GM12874 (cell line): ENCODE results near the gene DIP2A.

Experiments used
- TF ChIP-seq, protein P1 (sequence below): IDR thresholded peaks from 2 replicates; pipeline ENCODE4 v1.5.1; 2011; ENCODE audit warnings: low read depth, mild to moderate bottlenecking, control low read depth, low read length, moderate library complexity; ENCODE audit not compliant: insufficient read depth

Gene DIP2A

DNA sequence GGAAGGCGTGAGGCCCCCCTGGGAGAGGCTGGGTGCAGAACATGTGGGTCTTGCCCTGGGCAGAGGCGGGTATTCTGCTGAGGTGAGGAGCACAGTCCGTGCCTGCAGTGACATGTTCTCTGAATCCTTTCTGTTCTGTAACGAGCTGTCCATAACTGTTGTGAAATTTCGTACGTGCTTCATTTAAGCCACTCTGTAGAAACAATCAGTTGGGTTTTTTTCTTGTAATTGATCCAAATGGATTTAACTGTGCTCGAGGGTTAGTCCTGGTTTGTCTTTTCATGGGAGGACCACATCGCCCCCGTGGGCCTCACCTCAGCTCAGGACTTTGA lies 45.4 kb upstream of the DIP2A start:
- TF ChIP-seq, protein P1, sequence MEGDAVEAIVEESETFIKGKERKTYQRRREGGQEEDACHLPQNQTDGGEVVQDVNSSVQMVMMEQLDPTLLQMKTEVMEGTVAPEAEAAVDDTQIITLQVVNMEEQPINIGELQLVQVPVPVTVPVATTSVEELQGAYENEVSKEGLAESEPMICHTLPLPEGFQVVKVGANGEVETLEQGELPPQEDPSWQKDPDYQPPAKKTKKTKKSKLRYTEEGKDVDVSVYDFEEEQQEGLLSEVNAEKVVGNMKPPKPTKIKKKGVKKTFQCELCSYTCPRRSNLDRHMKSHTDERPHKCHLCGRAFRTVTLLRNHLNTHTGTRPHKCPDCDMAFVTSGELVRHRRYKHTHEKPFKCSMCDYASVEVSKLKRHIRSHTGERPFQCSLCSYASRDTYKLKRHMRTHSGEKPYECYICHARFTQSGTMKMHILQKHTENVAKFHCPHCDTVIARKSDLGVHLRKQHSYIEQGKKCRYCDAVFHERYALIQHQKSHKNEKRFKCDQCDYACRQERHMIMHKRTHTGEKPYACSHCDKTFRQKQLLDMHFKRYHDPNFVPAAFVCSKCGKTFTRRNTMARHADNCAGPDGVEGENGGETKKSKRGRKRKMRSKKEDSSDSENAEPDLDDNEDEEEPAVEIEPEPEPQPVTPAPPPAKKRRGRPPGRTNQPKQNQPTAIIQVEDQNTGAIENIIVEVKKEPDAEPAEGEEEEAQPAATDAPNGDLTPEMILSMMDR: no peak

DNA sequence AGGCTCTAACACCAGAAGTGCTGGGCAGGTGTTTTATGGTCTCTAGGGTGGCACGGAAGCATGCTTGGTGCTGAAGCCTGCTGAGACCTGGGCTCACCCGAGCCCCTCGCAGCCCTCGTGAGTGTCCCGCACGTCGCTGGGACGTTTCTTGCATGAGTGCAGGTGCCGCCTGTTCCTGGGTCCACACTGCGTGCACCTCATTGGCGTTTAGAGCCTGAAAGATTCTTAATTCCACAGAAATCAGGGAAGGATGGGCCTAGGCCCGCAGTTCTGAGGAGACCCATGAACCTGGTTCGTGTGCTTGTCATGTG lies 43.8 kb upstream of the DIP2A start:
- TF ChIP-seq, protein P1: no peak

DNA sequence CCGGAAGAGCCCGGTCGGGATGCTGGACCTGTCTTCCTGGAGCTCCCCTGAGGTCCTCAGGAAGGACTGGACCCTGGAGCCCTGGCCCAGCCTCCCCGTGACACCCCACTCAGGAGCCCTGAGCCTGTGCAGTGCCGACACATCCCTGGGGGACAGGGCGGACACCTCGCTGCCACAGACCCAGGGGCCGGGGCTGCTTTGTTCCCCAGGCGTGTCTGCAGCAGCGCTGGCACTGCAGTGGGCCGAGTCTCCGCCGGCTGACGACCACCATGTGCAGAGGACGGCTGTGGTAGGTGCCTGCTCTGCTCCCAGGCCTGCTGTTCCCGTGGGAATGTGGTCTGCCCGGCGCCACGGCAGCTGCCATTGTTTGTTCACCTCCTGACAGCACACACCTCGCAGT lies 42.1 kb upstream of the DIP2A start:
- TF ChIP-seq, protein P1: no peak

DNA sequence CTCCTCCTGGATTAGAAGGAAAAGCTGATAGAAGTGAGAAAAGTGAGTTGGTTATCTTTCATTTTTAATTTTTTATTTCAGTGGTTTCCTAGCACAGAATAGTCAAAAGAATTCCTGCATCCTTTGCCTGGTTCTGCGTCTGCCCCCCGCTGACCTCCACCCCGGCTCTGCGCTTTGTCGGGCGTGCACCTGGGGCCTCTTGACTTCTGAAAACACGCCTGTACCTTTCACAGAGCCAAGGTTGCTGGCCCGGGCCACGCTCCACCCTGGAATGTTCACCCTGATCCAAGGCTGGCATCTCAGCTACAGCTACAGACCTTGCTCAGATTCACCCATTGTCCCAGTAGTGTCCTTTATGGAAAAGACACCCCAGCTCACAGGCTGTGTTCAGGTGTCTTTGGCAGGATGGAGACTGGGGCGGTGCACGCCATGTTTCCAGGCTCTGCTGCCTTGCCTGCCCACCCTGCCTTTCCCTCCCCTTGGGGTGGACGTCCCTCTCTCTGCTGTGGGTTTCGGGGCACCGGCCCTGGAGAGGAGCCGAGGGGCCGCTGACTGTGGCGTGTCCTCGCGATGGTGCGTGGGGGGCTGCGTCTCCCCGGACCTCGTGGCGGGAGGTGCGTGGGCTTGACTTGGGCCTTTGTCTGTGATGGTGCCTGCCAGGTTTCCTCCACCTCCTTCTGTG lies 40.3 kb upstream of the DIP2A start:
- TF ChIP-seq, protein P1: no peak

DNA sequence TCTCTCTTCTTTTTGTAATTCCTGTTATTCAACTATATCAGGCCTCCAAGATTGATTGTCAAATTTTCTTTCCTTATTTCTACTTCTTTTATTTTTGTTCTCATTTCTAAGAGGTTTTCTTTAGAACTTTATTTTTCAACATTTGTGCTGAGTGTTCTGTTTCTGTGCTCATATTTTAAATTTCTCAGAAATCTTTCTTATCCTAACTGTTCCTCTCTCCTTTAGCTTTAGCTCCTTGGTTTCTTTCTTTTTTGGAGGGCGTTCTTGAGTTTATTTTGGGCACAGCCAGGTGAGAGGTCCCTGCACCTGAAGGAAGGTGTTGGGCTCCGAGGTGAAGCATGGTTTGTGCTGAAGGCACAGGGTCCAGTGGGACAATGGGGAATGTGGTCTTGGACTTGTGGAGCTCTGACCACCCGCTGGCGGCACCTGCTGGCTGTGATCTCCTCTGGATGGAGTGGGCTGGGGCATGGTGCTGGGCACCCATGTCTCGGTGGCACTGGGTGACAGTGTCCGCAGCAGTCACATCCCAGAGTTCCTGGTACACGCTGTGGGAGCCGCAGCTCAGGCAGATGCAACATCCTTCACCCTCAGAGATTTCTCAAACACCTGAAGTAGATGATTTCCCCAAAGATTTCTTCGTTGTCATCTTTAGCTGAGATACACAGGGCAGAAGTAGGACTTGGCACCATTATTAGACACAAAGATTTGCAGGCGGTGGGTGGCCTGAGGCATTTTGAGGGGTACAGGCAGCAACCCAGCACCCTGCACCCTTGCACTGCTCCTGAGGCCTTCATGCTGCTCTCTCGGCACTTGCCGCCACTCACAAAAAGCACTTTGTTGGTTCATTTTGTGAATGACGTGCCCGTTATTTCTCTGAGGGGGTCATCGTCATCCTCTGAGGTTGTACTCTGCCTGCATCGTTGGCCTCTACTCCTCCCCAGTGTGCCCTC lies 38.2 kb upstream of the DIP2A start:
- TF ChIP-seq, protein P1: no peak

DNA sequence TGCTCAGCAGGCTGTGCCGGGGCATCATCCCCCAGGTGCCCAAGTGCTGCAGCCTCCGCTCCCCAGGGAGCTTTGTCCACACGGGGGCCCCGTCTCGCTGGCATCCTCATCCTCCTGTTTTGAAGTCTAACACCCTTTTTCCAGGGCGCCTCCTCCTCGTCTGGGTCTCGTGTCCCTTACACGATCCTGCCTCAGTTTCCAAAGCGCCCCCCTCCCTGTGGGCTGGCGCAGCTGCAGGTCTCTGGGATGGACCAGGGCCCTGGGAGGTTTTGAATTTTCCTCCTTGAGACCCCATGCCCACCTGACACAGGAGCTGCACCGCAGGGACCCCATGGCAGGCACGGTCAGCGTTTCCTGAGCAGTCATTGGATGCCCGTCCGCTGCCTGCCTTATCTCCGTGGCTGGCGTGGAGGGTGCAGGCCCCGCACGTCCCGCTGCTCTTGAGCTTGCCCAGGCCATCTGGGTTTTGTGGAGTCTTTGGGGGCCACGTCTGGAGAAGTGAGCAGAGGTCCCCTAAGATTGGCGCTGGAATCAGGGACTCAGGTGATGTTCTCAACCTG lies 37.4 kb upstream of the DIP2A start:
- TF ChIP-seq, protein P1: no peak

DNA sequence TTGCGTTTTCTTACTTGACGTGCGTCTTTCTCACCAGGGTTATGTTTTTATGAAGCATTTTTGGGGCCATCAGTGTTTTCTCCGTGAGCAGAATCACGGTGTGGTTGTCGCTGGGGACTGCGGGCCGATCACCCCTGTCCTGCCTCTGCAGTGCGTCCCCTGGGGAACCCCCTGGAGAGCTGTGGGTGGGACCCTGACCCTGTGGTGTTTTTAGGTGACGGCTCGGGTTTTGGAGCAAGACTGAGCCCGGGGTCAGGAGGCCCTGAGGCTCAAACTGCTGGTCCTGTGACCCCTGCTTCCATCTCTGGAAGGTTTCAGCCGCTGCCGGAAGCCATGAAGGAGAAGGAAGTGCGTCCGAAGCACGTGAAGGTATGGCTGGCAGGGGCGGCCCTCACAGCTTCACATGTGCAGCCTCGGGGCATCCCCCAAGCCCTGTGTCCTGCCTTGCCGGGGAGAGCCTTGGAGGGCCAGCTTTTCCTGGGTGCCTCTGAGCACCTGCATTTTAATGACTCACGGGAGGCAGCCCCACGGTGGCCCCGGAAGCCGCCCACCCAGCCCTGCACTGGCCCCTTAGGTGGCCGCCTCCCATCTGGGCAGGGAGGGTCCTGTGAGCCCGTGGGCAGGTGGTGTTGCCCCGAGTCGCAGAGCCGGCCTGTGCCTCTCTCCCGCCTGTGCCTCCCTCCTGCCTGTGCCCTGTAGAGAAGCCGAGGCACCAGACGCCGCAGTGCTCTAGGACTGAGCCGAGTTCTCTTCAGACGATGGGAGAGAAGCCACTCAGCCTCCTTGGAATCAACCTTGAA lies 36.7 kb upstream of the DIP2A start:
- TF ChIP-seq, protein P1: no peak
